ENCODE data around the gene DUSP8.

The DUSP8 gene

GRCh38 chr11:1554981-1555712 is 16.9 kb downstream of the DUSP8 start:
- TF ChIP-seq ZFP3 (CRISPR knock-in tag; IDR thresholded peaks at IDR 0.05) (no peak), ESRRG (CRISPR knock-in tag; IDR thresholded peaks at IDR 0.05) (no peak), TCF4 (CRISPR knock-in tag; IDR thresholded peaks at IDR 0.05; ENCODE audit: borderline replicate concordance) (no peak), ZC3H10 (CRISPR knock-in tag; IDR thresholded peaks at IDR 0.05) (no peak), OSR1 (CRISPR knock-in tag; IDR thresholded peaks at IDR 0.05) (no peak), POU6F1 (CRISPR knock-in tag; IDR thresholded peaks at IDR 0.05; ENCODE audit: borderline replicate concordance, low read depth) (no peak), CSRNP3 (CRISPR knock-in tag; IDR thresholded peaks at IDR 0.05) (no peak), ZNF8 (CRISPR knock-in tag; IDR thresholded peaks at IDR 0.05) (no peak), PATZ1 (CRISPR knock-in tag; IDR thresholded peaks at IDR 0.05; ENCODE audit: borderline replicate concordance) (no peak), ZNF565 (CRISPR knock-in tag; conservative IDR thresholded peaks at IDR 0.05; ENCODE audit: low read depth) (no peak), RARB (CRISPR knock-in tag; IDR thresholded peaks at IDR 0.05) (no peak), SNAI2 (CRISPR knock-in tag; IDR thresholded peaks at IDR 0.05) (no peak), TOX (CRISPR knock-in tag; IDR thresholded peaks at IDR 0.05; ENCODE audit: borderline replicate concordance) (no peak), BACH2 (CRISPR knock-in tag; IDR thresholded peaks at IDR 0.05; ENCODE audit: borderline replicate concordance) (no peak), ZFP30 (CRISPR knock-in tag; IDR thresholded peaks at IDR 0.05) (no peak), ISL1 (CRISPR knock-in tag; IDR thresholded peaks at IDR 0.05) (no peak), TSHZ2 (CRISPR knock-in tag; IDR thresholded peaks at IDR 0.05) (no peak), PPARA (CRISPR knock-in tag; IDR thresholded peaks at IDR 0.05; ENCODE audit: borderline replicate concordance) (no peak), ZNF70 (CRISPR knock-in tag; IDR thresholded peaks at IDR 0.05) (no peak)
- ATAC-seq = no peak

- no peak for ATAC-seq
- TF ChIP-seq CREB5 (CRISPR knock-in tag; IDR thresholded peaks at IDR 0.05; ENCODE audit: low read depth) = no peak
Measured at GRCh38 chr11:1553808-1554594, 18.1 kb downstream of the DUSP8 start.

Measured in SK-N-SH treated with all-trans-retinoic acid at 6 μM for 48 hours (cell line).